ENCODE results near the gene PCDHGB6. TPM values are rescaled to one million over a fixed set of nuclear protein-coding genes. Genes with fewer than 3 reads are reported as not detected.
"Not testable (repeated sequence)": the region's sequence is repeated elsewhere in the genome, so short reads cannot be mapped to it uniquely, and the experiment has no call there.

The PCDHGB6 gene
- total and polyA plus RNA-seq, 2 donors from 2014 or later: 0.22 to 7.5 TPM

DNA sequence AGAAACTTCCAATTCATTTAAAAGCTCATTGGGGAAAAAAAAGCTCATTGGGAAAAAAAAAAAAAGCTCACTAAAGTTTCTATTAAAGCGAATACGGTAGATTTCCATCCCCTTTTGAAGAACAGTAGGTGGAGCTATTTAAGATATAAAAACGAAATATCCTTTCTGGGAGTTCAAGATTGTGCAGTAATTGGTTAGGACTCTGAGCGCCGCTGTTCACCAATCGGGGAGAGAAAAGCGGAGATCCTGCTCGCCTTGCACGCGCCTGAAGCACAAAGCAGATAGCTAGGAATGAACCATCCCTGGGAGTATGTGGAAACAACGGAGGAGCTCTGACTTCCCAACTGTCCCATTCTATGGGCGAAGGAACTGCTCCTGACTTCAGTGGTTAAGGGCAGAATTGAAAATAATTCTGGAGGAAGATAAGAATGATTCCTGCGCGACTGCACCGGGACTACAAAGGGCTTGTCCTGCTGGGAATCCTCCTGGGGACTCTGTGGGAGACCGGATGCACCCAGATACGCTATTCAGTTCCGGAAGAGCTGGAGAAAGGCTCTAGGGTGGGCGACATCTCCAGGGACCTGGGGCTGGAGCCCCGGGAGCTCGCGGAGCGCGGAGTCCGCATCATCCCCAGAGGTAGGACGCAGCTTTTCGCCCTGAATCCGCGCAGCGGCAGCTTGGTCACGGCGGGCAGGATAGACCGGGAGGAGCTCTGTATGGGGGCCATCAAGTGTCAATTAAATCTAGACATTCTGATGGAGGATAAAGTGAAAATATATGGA, 22.7 kb downstream of the PCDHGB6 start, which contains the start of gene PCDHGA12:
Gene PCDHGA12, plus strand, starts transcription at position 176 of the 782 bp plus-strand sequence. Its CDS starts 253 bp downstream, at position 429.
- Histone ChIP-seq H3K27me3 (ENCODE audit: control insufficient read depth, insufficient read depth, low read length) (no peaks in the 10 kb centered on the region), H3K9ac (ENCODE audit: low read length in 3 of 3) (no peak within 1 kb of the TSS), H3K4me1 (ENCODE audit: control insufficient read depth in 2 of 3, insufficient read depth in 2 of 3, low read depth in 1 of 3, low read length in 3 of 3) (no peaks in the 10 kb centered on the region), H3K27ac (ENCODE audit: low read depth in 2 of 2, low read length in 2 of 2) (no peak within 1 kb of the TSS), H3K9me3 (ENCODE audit: control insufficient read depth in 2 of 3, insufficient read depth in 1 of 3, low read length in 3 of 3) (peaks cover 7 to 69% (median 29%) of the 10 kb centered on the region in 3 donors), H3K4me3 (ENCODE audit: low read length in 3 of 3) (peak within 1 kb of the TSS in 2 of 3 donors; percentile 1 to 39), H3K36me3 (ENCODE audit: control insufficient read depth in 2 of 3, insufficient read depth in 3 of 3, low read length in 3 of 3) (no peaks in the 10 kb centered on the region)
- DNase-seq (peak in 2 of 5 donors; percentile 29 to 47), FAIRE-seq (no peak)
- intact Hi-C loops (cut with DNase I): no loop called here
- TF ChIP-seq, protein P1, sequence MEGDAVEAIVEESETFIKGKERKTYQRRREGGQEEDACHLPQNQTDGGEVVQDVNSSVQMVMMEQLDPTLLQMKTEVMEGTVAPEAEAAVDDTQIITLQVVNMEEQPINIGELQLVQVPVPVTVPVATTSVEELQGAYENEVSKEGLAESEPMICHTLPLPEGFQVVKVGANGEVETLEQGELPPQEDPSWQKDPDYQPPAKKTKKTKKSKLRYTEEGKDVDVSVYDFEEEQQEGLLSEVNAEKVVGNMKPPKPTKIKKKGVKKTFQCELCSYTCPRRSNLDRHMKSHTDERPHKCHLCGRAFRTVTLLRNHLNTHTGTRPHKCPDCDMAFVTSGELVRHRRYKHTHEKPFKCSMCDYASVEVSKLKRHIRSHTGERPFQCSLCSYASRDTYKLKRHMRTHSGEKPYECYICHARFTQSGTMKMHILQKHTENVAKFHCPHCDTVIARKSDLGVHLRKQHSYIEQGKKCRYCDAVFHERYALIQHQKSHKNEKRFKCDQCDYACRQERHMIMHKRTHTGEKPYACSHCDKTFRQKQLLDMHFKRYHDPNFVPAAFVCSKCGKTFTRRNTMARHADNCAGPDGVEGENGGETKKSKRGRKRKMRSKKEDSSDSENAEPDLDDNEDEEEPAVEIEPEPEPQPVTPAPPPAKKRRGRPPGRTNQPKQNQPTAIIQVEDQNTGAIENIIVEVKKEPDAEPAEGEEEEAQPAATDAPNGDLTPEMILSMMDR (IDR thresholded peaks at IDR 0.05; ENCODE audit: borderline replicate concordance, extremely low read depth, insufficient read depth): peak; percentile 34

DNA sequence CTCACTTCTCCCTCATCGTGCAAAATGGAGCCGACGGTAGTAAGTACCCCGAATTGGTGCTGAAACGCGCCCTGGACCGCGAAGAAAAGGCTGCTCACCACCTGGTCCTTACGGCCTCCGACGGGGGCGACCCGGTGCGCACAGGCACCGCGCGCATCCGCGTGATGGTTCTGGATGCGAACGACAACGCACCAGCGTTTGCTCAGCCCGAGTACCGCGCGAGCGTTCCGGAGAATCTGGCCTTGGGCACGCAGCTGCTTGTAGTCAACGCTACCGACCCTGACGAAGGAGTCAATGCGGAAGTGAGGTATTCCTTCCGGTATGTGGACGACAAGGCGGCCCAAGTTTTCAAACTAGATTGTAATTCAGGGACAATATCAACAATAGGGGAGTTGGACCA, 23.5 kb downstream of the PCDHGB6 start:
- no peak for FAIRE-seq
- peaks cover 5 to 65% (median 25%) of the 10 kb centered on the region in 3 donors for H3K9me3 ChIP-seq (ENCODE audit: control insufficient read depth in 2 of 3, insufficient read depth in 1 of 3, low read length in 3 of 3)
- intact Hi-C loops (cut with DNase I): no loop called here
- H3K4me1 ChIP-seq (ENCODE audit: control insufficient read depth in 2 of 3, insufficient read depth in 2 of 3, low read depth in 1 of 3, low read length in 3 of 3): no peaks in the 10 kb centered on the region
- peak overlapping the region in 1 of 3 donors; percentile 39 for H3K4me3 ChIP-seq (ENCODE audit: low read length in 3 of 3)
- H3K27ac ChIP-seq (ENCODE audit: low read depth in 2 of 2, low read length in 2 of 2): no peak overlapping the region
- H3K9ac ChIP-seq (ENCODE audit: low read length in 3 of 3): no peak overlapping the region
- DNase-seq: no peak
- TF ChIP-seq, protein P1 (IDR thresholded peaks at IDR 0.05; ENCODE audit: borderline replicate concordance, extremely low read depth, insufficient read depth): no peak
- H3K36me3 ChIP-seq (ENCODE audit: control insufficient read depth in 2 of 3, insufficient read depth in 3 of 3, low read length in 3 of 3): no peaks in the 10 kb centered on the region
- H3K27me3 ChIP-seq (ENCODE audit: control insufficient read depth, insufficient read depth, low read length): no peaks in the 10 kb centered on the region

DNA sequence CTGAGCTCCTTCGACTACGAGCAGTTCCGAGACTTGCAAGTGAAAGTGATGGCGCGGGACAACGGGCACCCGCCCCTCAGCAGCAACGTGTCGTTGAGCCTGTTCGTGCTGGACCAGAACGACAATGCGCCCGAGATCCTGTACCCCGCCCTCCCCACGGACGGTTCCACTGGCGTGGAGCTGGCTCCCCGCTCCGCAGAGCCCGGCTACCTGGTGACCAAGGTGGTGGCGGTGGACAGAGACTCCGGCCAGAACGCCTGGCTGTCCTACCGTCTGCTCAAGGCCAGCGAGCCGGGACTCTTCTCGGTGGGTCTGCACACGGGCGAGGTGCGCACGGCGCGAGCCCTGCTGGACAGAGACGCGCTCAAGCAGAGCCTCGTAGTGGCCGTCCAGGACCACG, 24.5 kb downstream of the PCDHGB6 start:
- H3K9ac ChIP-seq (ENCODE audit: low read length in 3 of 3); intact Hi-C loops (cut with DNase I); FAIRE-seq; H3K4me1 ChIP-seq (ENCODE audit: control insufficient read depth in 2 of 3, insufficient read depth in 2 of 3, low read depth in 1 of 3, low read length in 3 of 3); H3K36me3 ChIP-seq (ENCODE audit: control insufficient read depth in 2 of 3, insufficient read depth in 3 of 3, low read length in 3 of 3); H3K27ac ChIP-seq (ENCODE audit: low read depth in 2 of 2, low read length in 2 of 2); H3K27me3 ChIP-seq (ENCODE audit: control insufficient read depth, insufficient read depth, low read length); DNase-seq: not testable (repeated sequence)
- Histone ChIP-seq H3K9me3 (ENCODE audit: control insufficient read depth in 2 of 3, insufficient read depth in 1 of 3, low read length in 3 of 3) (peaks cover 3 to 62% (median 19%) of the 10 kb centered on the region in 3 donors), H3K4me3 (ENCODE audit: low read length in 3 of 3) (peak overlapping the region in 1 of 3 donors; percentile 39)

DNA sequence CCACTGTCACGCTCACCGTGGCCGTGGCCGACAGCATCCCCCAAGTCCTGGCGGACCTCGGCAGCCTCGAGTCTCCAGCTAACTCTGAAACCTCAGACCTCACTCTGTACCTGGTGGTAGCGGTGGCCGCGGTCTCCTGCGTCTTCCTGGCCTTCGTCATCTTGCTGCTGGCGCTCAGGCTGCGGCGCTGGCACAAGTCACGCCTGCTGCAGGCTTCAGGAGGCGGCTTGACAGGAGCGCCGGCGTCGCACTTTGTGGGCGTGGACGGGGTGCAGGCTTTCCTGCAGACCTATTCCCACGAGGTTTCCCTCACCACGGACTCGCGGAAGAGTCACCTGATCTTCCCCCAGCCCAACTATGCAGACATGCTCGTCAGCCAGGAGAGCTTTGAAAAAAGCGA, 24.9 kb downstream of the PCDHGB6 start:
- H3K27ac ChIP-seq (ENCODE audit: low read depth in 2 of 2, low read length in 2 of 2); H3K27me3 ChIP-seq (ENCODE audit: control insufficient read depth, insufficient read depth, low read length); H3K4me1 ChIP-seq (ENCODE audit: control insufficient read depth in 2 of 3, insufficient read depth in 2 of 3, low read depth in 1 of 3, low read length in 3 of 3); H3K36me3 ChIP-seq (ENCODE audit: control insufficient read depth in 2 of 3, insufficient read depth in 3 of 3, low read length in 3 of 3); H3K9ac ChIP-seq (ENCODE audit: low read length in 3 of 3); H3K4me3 ChIP-seq (ENCODE audit: low read length in 3 of 3); intact Hi-C loops (cut with DNase I); DNase-seq; FAIRE-seq: not testable (repeated sequence)
- H3K9me3 ChIP-seq (ENCODE audit: control insufficient read depth in 2 of 3, insufficient read depth in 1 of 3, low read length in 3 of 3): peaks cover 2 to 57% (median 16%) of the 10 kb centered on the region in 3 donors

All from kidney (tissue), 14 donors.